T-helper 1 cell treated with Interleukin-12 subunit alpha and Interleukin-12 subunit beta and Interleukin-4 antibody, amounts not matched to agents 30 μg/mL and 1 μg/mL, for 36 hours (primary cell): ENCODE measurements around the gene SLF2.

Experiments
- H3K27ac Mint-ChIP-seq: one replicate; pipeline ENCODE4 v1.8.0; 2021; ENCODE audit warnings: mild to moderate bottlenecking, mixed read lengths
- H3K27me3 Mint-ChIP-seq: one replicate; pipeline ENCODE4 v1.8.0; 2021; ENCODE audit warnings: low read depth, mixed read lengths
- H3K36me3 Mint-ChIP-seq: one replicate; pipeline ENCODE4 v1.8.0; 2021; ENCODE audit warnings: low read depth, mixed read lengths
- H3K4me1 Mint-ChIP-seq: one replicate; pipeline ENCODE4 v1.8.0; 2021; ENCODE audit warnings: low read depth, mixed read lengths
- H3K4me3 Mint-ChIP-seq: one replicate; pipeline ENCODE4 v1.8.0; 2021; ENCODE audit warnings: mild to moderate bottlenecking, moderate library complexity, mixed read lengths
- H3K9me3 Mint-ChIP-seq: one replicate; pipeline ENCODE4 v1.8.0; 2021; ENCODE audit warnings: mixed read lengths

Gene SLF2

GRCh38 chr10:100912605-100913469 is at the start of gene SLF2:
TSS of gene SLF2 (plus strand) at chr10:100912963. CDS start at chr10:100913111, 148 bp downstream.
- H3K27me3 Mint-ChIP-seq: no peaks in the 10 kb centered on the region
- peak within 1 kb of the TSS; percentile 92 for H3K4me3 Mint-ChIP-seq
- peaks cover 22% of the 10 kb centered on the region for H3K36me3 Mint-ChIP-seq
- peaks cover 28% of the 10 kb centered on the region for H3K4me1 Mint-ChIP-seq
- no peaks in the 10 kb centered on the region for H3K9me3 Mint-ChIP-seq
- peak within 1 kb of the TSS; percentile 90 for H3K27ac Mint-ChIP-seq

- Mint-ChIP-seq H3K36me3 (no peaks in the 10 kb centered on the region), H3K4me1 (no peaks in the 10 kb centered on the region), H3K27ac (no peak overlapping the region), H3K4me3 (no peak overlapping the region), H3K9me3 (no peaks in the 10 kb centered on the region), H3K27me3 (peaks cover 45% of the 10 kb centered on the region)
Measured at GRCh38 chr10:100863433-100863832, 49.3 kb upstream of the SLF2 start.

DNA sequence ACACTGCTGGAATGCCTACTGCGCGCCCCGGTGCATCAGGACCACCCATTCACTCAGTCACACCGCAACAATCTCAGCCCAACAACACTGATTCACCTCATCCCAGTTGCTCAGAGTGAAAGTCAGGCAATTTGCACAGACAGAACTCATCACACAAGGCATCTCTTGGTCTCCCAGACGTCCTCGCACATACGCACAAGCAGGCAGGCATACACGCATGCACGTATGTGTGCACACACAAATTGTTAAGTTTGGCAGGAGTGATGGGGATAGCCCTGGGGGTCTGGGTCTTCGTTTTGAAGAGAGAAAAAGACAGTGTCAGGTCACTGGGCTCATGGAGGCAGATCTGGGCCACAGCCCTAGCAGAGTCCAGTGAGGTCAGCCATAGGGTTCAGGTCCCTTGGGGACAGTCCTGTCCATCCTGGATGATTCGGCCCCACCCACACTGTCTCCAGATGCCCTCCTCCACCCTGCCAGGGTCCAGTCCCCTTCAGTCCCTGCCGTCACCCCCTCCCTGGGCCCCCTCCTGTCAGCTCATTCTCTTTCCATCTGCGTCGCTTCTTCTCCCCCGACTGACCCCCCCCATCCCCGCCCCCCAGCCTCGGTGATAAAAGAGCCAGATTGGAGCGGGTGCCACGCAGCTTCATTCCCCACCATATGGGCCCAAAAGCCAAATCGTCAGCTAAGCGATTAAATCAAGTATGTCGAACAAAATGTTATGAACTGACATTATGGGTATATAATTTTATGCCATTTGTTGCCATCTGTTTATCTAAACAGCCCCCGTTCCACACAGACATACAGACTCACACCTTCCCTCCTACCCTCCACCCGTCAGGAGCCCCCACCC is 48.5 kb upstream of the SLF2 start:
- no peaks in the 10 kb centered on the region for H3K36me3 Mint-ChIP-seq
- H3K27me3 Mint-ChIP-seq: peaks cover 37% of the 10 kb centered on the region
- no peak overlapping the region for H3K27ac Mint-ChIP-seq
- no peaks in the 10 kb centered on the region for H3K4me1 Mint-ChIP-seq
- no peak overlapping the region for H3K4me3 Mint-ChIP-seq
- no peaks in the 10 kb centered on the region for H3K9me3 Mint-ChIP-seq

DNA sequence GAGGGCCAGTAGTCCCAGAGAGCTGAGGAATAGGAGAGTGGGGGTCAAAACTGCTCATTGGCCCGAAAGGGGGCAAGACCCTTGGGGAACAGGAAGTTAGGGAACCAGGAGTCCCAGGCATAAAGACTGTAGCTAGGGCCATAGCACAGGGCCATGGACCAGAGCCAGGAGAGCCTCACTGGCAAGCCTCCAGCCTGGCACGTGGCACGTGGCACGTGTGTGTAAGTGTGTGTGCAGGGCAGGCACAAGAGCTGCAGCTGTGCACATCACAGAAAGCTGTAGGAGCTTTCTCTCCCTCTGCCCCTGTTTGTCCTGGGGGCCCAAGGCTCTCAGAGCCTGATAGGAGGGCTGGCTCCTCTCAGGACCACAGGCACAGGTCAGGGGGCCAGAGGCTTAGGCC is 47.8 kb upstream of the SLF2 start:
- Mint-ChIP-seq H3K9me3 (no peaks in the 10 kb centered on the region), H3K4me3 (no peak overlapping the region), H3K4me1 (no peaks in the 10 kb centered on the region), H3K27me3 (peaks cover 32% of the 10 kb centered on the region), H3K36me3 (no peaks in the 10 kb centered on the region), H3K27ac (no peak overlapping the region)

DNA sequence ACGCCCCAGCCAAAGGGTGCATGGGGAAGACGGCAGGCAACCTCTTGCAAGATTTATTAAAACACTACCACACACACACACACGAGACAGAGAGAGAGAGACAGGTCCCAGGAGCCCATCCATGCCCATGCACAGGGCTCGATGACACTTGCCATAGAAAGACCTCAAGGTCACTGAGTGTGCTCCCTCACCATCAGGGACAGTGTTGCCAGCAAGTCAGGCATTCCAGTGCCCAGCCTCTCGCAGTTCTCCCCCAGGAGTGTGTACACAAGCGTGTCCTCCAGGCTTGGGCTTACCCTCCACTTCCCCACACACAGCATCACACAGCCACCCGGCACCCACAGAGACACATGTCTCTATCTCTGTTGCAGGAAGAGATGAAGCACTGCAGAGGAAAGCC is 46.8 kb upstream of the SLF2 start:
- peaks cover 32% of the 10 kb centered on the region for H3K27me3 Mint-ChIP-seq

GRCh38 chr10:100866575-100867098 is 46.1 kb upstream of the SLF2 start:
- Mint-ChIP-seq H3K4me1 (no peaks in the 10 kb centered on the region), H3K4me3 (no peak overlapping the region), H3K27me3 (peaks cover 32% of the 10 kb centered on the region)

More for the DNA sequence above, 46.8 kb upstream of the SLF2 start:
- Mint-ChIP-seq H3K9me3 (no peaks in the 10 kb centered on the region), H3K4me1 (no peaks in the 10 kb centered on the region), H3K27ac (no peak overlapping the region), H3K4me3 (no peak overlapping the region), H3K36me3 (no peaks in the 10 kb centered on the region)

GRCh38 chr10:100867261-100867963 is 45.4 kb upstream of the SLF2 start:
- Mint-ChIP-seq H3K4me3 (no peak overlapping the region), H3K4me1 (no peaks in the 10 kb centered on the region), H3K36me3 (no peaks in the 10 kb centered on the region), H3K27ac (no peak overlapping the region), H3K27me3 (peaks cover 32% of the 10 kb centered on the region), H3K9me3 (no peaks in the 10 kb centered on the region)

More at GRCh38 chr10:100866575-100867098, 46.1 kb upstream of the SLF2 start:
- Mint-ChIP-seq H3K9me3 (no peaks in the 10 kb centered on the region), H3K36me3 (no peaks in the 10 kb centered on the region), H3K27ac (no peak overlapping the region)

- Mint-ChIP-seq H3K27me3 (peaks cover 29% of the 10 kb centered on the region), H3K4me1 (no peaks in the 10 kb centered on the region), H3K9me3 (no peaks in the 10 kb centered on the region), H3K36me3 (no peaks in the 10 kb centered on the region), H3K4me3 (no peak overlapping the region), H3K27ac (no peak overlapping the region)
Measured at GRCh38 chr10:100868382-100868781, 44.4 kb upstream of the SLF2 start.

- H3K36me3 Mint-ChIP-seq: no peaks in the 10 kb centered on the region
- no peaks in the 10 kb centered on the region for H3K4me1 Mint-ChIP-seq
- H3K27me3 Mint-ChIP-seq: peaks cover 29% of the 10 kb centered on the region
- H3K27ac Mint-ChIP-seq: no peak overlapping the region
- no peak overlapping the region for H3K4me3 Mint-ChIP-seq
- H3K9me3 Mint-ChIP-seq: no peaks in the 10 kb centered on the region
Measured at GRCh38 chr10:100869399-100869798, 43.4 kb upstream of the SLF2 start.

DNA sequence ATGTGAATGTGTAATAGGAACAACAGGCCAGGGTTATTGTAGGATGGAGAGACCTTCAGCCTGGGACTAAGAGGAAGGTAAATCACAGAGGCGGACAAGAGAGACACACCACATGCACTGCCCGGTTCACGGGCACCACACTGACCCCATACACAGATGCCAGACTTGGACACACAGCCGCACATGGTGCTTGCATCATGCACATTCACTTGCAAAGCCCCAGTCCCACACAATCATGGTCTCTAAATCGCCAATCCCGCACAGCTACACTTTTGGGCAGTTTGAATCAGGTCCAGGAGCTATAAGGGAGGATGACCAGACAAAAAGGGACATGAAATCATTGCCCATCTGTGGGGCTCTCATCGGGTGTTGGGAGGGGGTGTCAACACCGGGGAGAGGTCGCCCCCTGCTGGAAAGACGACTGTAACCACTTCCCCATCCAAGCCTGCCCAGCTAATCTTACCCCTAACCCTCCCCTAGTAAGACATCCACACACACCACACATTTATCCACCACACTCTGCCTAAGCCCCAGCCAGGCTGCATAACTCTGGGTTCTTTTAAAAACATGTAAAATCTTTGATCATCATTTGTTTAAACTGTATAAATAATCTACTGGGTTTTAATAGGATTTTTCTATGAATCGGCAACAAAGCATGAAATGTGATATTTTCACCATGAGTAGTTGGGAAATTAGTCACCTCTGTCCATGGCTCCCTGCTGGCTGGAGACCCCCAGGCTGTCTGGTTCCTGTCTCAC is 40.5 kb upstream of the SLF2 start:
- Mint-ChIP-seq H3K4me3 (no peak overlapping the region), H3K4me1 (no peaks in the 10 kb centered on the region), H3K27ac (no peak overlapping the region), H3K36me3 (no peaks in the 10 kb centered on the region), H3K9me3 (no peaks in the 10 kb centered on the region), H3K27me3 (peaks cover 15% of the 10 kb centered on the region)

- Mint-ChIP-seq H3K4me3 (no peak overlapping the region), H3K27ac (no peak overlapping the region), H3K4me1 (no peaks in the 10 kb centered on the region), H3K36me3 (no peaks in the 10 kb centered on the region), H3K9me3 (no peaks in the 10 kb centered on the region), H3K27me3 (peaks cover 11% of the 10 kb centered on the region)
Measured at GRCh38 chr10:100873146-100873826, 39.5 kb upstream of the SLF2 start.

DNA sequence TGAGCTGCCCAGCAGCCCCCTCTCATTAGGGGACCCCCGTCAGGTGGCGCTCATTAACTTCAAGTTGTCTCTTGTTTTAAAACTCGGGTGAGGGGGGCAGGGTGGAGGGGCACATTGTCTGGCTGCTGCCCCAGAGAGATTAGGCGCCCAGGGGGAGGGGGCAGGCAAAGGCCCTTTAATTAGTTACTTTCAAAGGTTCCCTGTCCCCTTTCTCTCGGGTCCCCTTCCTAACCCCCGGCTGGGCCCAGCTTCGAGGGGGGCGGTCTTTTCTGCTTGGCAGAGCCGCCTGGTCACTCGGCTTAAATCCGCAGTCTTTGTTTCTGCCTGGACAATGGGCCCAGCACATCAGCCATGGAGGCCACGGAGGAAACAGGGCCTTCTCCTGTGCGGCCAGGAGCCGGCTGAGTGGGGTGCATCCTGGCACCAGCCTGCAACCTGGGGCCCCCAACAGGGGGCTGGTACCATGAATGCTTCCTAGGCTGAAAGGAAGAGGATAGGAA is 38.9 kb upstream of the SLF2 start:
- peaks cover 12% of the 10 kb centered on the region for H3K27me3 Mint-ChIP-seq
- no peaks in the 10 kb centered on the region for H3K9me3 Mint-ChIP-seq

More for the DNA sequence above, 38.9 kb upstream of the SLF2 start:
- no peaks in the 10 kb centered on the region for H3K4me1 Mint-ChIP-seq
- no peak overlapping the region for H3K27ac Mint-ChIP-seq
- H3K4me3 Mint-ChIP-seq: no peak overlapping the region
- no peaks in the 10 kb centered on the region for H3K36me3 Mint-ChIP-seq
